Aorta (tissue), 4 donors: ENCODE measurements around the gene PRAC1. TPM values are rescaled to one million over a fixed set of nuclear protein-coding genes. Genes with fewer than 3 reads are reported as not detected.

Experiments
- microRNA-seq, 2 donors: library from miRNA; unstranded; fragments of <30 nt; microRNA quantifications; one replicate each; pipeline ENCODE4 v1.2.0, GENCODE V29; 2020
- polyA plus RNA-seq, 2 donors: library from polyadenylated mRNA; stranded (reverse); fragments of 200-250 nt; gene quantifications; one replicate each; pipeline ENCODE4 v1.2.3, GENCODE V29; 2013
- total RNA-seq, 2 donors: library from RNA; stranded (reverse); fragmentation: NEBNext Ultra II Directional; extraction: Animal tissue kit (Norgen Biotek cat#: 25700); gene quantifications; one replicate each; pipeline ENCODE4 v1.2.1, GENCODE V29; 2021
- donor health status: healthy with polysubstance abuse.
- donor health status: Bipolar disorder and iron deficiency.
- donor health status: DM: no; HTN: no; CAD: no.
- donor health status: DM: yes; HTN: yes; CAD: no.

The PRAC1 gene
- total and polyA plus RNA-seq, 4 donors, result 14.0 TPM; not detected in 3

Small RNA genes within 50 kb of the gene (microRNA-seq; reads per million reads assigned to microRNA genes)
- gene MIR3185, result 0 reads per million in 2 donors

Other genes starting within 250 kb of the PRAC1 start
- gene HOXB1, start 191.5 kb downstream of the PRAC1 start, total RNA-seq, result not detected
- under 1 TPM in 1 of 2 donors, not detected in 1; 0.63 TPM for gene HOXB1, start 191.5 kb downstream of the PRAC1 start, polyA plus RNA-seq
- 10 to 100 TPM; 25.4 to 36.9 TPM for gene HOXB2, start 177.4 kb downstream of the PRAC1 start, total RNA-seq
- 10 to 100 TPM in 1 of 2 donors, 1 to 10 TPM in 1; 7.6 to 61.0 TPM for gene HOXB2, start 177.4 kb downstream of the PRAC1 start, polyA plus RNA-seq
- 10 to 100 TPM in 1 of 2 donors, 1 to 10 TPM in 1; 6.6 to 17.9 TPM for gene HOXB4, start 144.2 kb downstream of the PRAC1 start, total RNA-seq
- gene HOXB4, start 144.2 kb downstream of the PRAC1 start, polyA plus RNA-seq, result 10 to 100 TPM in 1 of 2 donors, 1 to 10 TPM in 1; 1.4 to 11.5 TPM
- 10 to 100 TPM; 20.0 to 62.9 TPM for gene HOXB3, start 132.3 kb downstream of the PRAC1 start, total RNA-seq
- 10 to 100 TPM in 1 of 2 donors, 1 to 10 TPM in 1; 2.4 to 30.5 TPM for gene HOXB3, start 132.3 kb downstream of the PRAC1 start, polyA plus RNA-seq
- gene HOXB5, start 128.7 kb downstream of the PRAC1 start, total RNA-seq, result 1 to 10 TPM; 1.4 to 5.9 TPM
- 1 to 10 TPM in 1 of 2 donors, not detected in 1; 3.6 TPM for gene HOXB5, start 128.7 kb downstream of the PRAC1 start, polyA plus RNA-seq
- 10 to 100 TPM in 1 of 2 donors, 1 to 10 TPM in 1; 5.8 to 16.8 TPM for gene HOXB6, start 117.5 kb downstream of the PRAC1 start, total RNA-seq
- gene HOXB6, start 117.5 kb downstream of the PRAC1 start, polyA plus RNA-seq, result 1 to 10 TPM; 3.9 to 4.1 TPM
- gene HOXB7, start 111.5 kb downstream of the PRAC1 start, total RNA-seq, result 10 to 100 TPM in 1 of 2 donors, 1 to 10 TPM in 1; 9.1 to 14.1 TPM
- 10 to 100 TPM; 18.2 to 22.4 TPM for gene HOXB7, start 111.5 kb downstream of the PRAC1 start, polyA plus RNA-seq
- 1 to 10 TPM; 1.0 to 1.9 TPM for gene HOXB8, start 107.2 kb downstream of the PRAC1 start, total RNA-seq
- under 1 TPM in 1 of 2 donors, not detected in 1; 0.31 TPM for gene HOXB8, start 107.2 kb downstream of the PRAC1 start, polyA plus RNA-seq
- under 1 TPM; 0.33 to 0.39 TPM for gene HOXB9, start 96.2 kb downstream of the PRAC1 start, total RNA-seq
- under 1 TPM in 1 of 2 donors, not detected in 1; 0.75 TPM for gene HOXB9, start 96.2 kb downstream of the PRAC1 start, polyA plus RNA-seq
- gene PRAC2, start 667 bp upstream of the PRAC1 start, total RNA-seq, result not detected
- not detected for gene PRAC2, start 667 bp upstream of the PRAC1 start, polyA plus RNA-seq
- gene HOXB13, start 6.2 kb upstream of the PRAC1 start, total RNA-seq, result not detected
- gene HOXB13, start 6.2 kb upstream of the PRAC1 start, polyA plus RNA-seq, result under 1 TPM; 0.18 to 0.25 TPM
- under 1 TPM in 1 of 2 donors, not detected in 1; 0.21 TPM for gene TTLL6, start 94.7 kb upstream of the PRAC1 start, total RNA-seq
- under 1 TPM in 1 of 2 donors, not detected in 1; 0.13 TPM for gene TTLL6, start 94.7 kb upstream of the PRAC1 start, polyA plus RNA-seq
- 100 to 1,000 TPM; 164 to 171 TPM for gene CALCOCO2, start 108.5 kb upstream of the PRAC1 start, total RNA-seq
- 100 to 1,000 TPM in 1 of 2 donors, 10 to 100 TPM in 1; 80.3 to 149 TPM for gene CALCOCO2, start 108.5 kb upstream of the PRAC1 start, polyA plus RNA-seq
- gene ATP5MC1, start 170.3 kb upstream of the PRAC1 start, total RNA-seq, result 10 to 100 TPM; 30.4 to 42.6 TPM
- gene ATP5MC1, start 170.3 kb upstream of the PRAC1 start, polyA plus RNA-seq, result 100 to 1,000 TPM; 133 to 250 TPM
- gene UBE2Z, start 185.9 kb upstream of the PRAC1 start, total RNA-seq, result 10 to 100 TPM; 67.6 to 84.0 TPM
- 10 to 100 TPM; 29.8 to 54.7 TPM for gene UBE2Z, start 185.9 kb upstream of the PRAC1 start, polyA plus RNA-seq
- 10 to 100 TPM; 78.8 to 82.9 TPM for gene SNF8, start 222.3 kb upstream of the PRAC1 start, total RNA-seq
- gene SNF8, start 222.3 kb upstream of the PRAC1 start, polyA plus RNA-seq, result 100 to 1,000 TPM; 148 to 217 TPM
- not detected for gene GIP, start 246.1 kb upstream of the PRAC1 start, total RNA-seq
- 1 to 10 TPM in 1 of 2 donors, not detected in 1; 3.3 TPM for gene GIP, start 246.1 kb upstream of the PRAC1 start, polyA plus RNA-seq